H54 (cell line): ENCODE data around the gene GALNS.

Experiments
- DNase-seq: peaks from one replicate; pipeline ENCODE4 v3.0.0; 2011; ENCODE audit warnings: low spot score, mixed read lengths; ENCODE audit not compliant: insufficient read length
- FAIRE-seq: peaks from 3 replicates; lab custom pipeline; 2011; peaks lifted over from hg19 to GRCh38; lab: Jason Lieb, UNC
- POLR2A ChIP-seq: IDR thresholded peaks from 2 replicates; pipeline ENCODE4 v1.6.1; 2011; ENCODE audit warnings: low read depth, mild to moderate bottlenecking, low read length

GALNS gene

GRCh38 chr16:88856828-88857727 is at the start of gene GALNS, which contains the start of gene TRAPPC2L:
Gene GALNS (minus strand): TSS chr16:88856947. CDS start chr16:88856877, 70 bp downstream.
Gene TRAPPC2L (plus strand): TSS chr16:88857127. CDS start chr16:88857151, 24 bp downstream.
- DNase-seq (peak; percentile 97), FAIRE-seq (no peak)
- TF ChIP-seq POLR2A: peak; percentile 95

GRCh38 chr16:88906020-88906419 is 49.3 kb upstream of the GALNS start:
- TF ChIP-seq POLR2A: no peak
- FAIRE-seq (no peak), DNase-seq (no peak)

- TF ChIP-seq POLR2A: no peak
- FAIRE-seq (no peak), DNase-seq (peak; percentile 51)
These were observed 48.8 kb upstream of the GALNS start for GRCh38 chr16:88905563-88905962.

GRCh38 chr16:88904676-88905365 is 48.1 kb upstream of the GALNS start:
- FAIRE-seq (no peak), DNase-seq (no peak)
- no peak for TF ChIP-seq POLR2A

GRCh38 chr16:88903267-88903666 is 46.5 kb upstream of the GALNS start:
- DNase-seq: no peak
- TF ChIP-seq POLR2A: no peak
- no peak for FAIRE-seq

GRCh38 chr16:88902744-88903143 is 46.0 kb upstream of the GALNS start:
- DNase-seq: no peak
- TF ChIP-seq POLR2A: no peak
- no peak for FAIRE-seq

- no peak for FAIRE-seq
- TF ChIP-seq POLR2A: no peak
These were observed 45.1 kb upstream of the GALNS start for GRCh38 chr16:88901718-88902337.

GRCh38 chr16:88900662-88901052 is 43.9 kb upstream of the GALNS start:
- no peak for TF ChIP-seq POLR2A
- no peak for DNase-seq
- no peak for FAIRE-seq

More at GRCh38 chr16:88901718-88902337, 45.1 kb upstream of the GALNS start:
- DNase-seq: no peak

GRCh38 chr16:88899901-88900661 is 43.3 kb upstream of the GALNS start:
- no peak for TF ChIP-seq POLR2A
- FAIRE-seq: no peak
- no peak for DNase-seq

GRCh38 chr16:88897696-88898425 is 41.1 kb upstream of the GALNS start:
- no peak for TF ChIP-seq POLR2A
- no peak for FAIRE-seq

GRCh38 chr16:88896238-88897070 is 39.7 kb upstream of the GALNS start:
- DNase-seq (no peak), FAIRE-seq (no peak)
- no peak for TF ChIP-seq POLR2A

More at GRCh38 chr16:88897696-88898425, 41.1 kb upstream of the GALNS start:
- DNase-seq: no peak

GRCh38 chr16:88895335-88895734 is 38.6 kb upstream of the GALNS start:
- DNase-seq (no peak), FAIRE-seq (no peak)
- TF ChIP-seq POLR2A: no peak
